Adrenal gland (tissue), 12 donors: ENCODE results near the gene NKAIN2. TPM values are rescaled to one million over a fixed set of nuclear protein-coding genes. Genes with fewer than 3 reads are reported as not detected.

Experiments used
- DNase-seq, 7 donors: peaks; one replicate each; pipeline ENCODE4 v3.0.0-alpha.2; 2019 to 2020
- H3K27ac ChIP-seq, 5 donors: fragments of 200-600 bp; sonication (generic) in 4 of 5; 1 replicate in 3 of 5; 2 replicates in 2 of 5; pipeline versions ENCODE4 v1.5.1 to v1.8.0; 2016 to 2020; ENCODE audit warnings: mild to moderate bottlenecking in 1 of 5
- H3K27me3 ChIP-seq: fragments of 200-600 bp; 2 replicates; pipeline ENCODE4 v1.8.0; 2021
- H3K36me3 ChIP-seq, 2 donors: fragments of 200-600 bp; replicated peaks in 1 of 2; 1 replicate in 1 of 2; 2 replicates in 1 of 2; pipeline versions ENCODE4 v1.5.1 to v1.8.0; 2018 to 2022
- H3K4me1 ChIP-seq, 2 donors: fragments of 200-600 bp; replicated peaks in 1 of 2; 1 replicate in 1 of 2; 2 replicates in 1 of 2; pipeline versions ENCODE4 v1.5.1 to v1.8.0; 2018 to 2021
- H3K4me3 ChIP-seq, 4 donors: fragments of 200-600 bp; sonication (generic) in 3 of 4; one replicate each; pipeline ENCODE4 v1.5.1; 2016 to 2018
- H3K9me3 ChIP-seq, 3 donors: fragments of 200-600 bp; sonication (generic) in 1 of 3; replicated peaks in 1 of 3; 1 replicate in 2 of 3; 2 replicates in 1 of 3; pipeline versions ENCODE4 v1.5.1 to v1.8.0; 2016 to 2021
- POLR2A ChIP-seq, 2 donors: fragments of 450-650 bp; IDR thresholded peaks; one replicate each; pipeline ENCODE4 v1.6.1; 2017; ENCODE audit warnings: antibody characterized with exemption in 2 of 2, mild to moderate bottlenecking in 2 of 2, moderate library complexity in 1 of 2
- WGBS, 4 donors: extraction: QIAGEN DNeasy Blood & Tissue Kit in 2 of 4; methylation state at CpG; one replicate each; pipeline versions ENCODE4 v1.1.5 to v1.1.7; 2013 to 2017; 5-methylcytosine and 5-hydroxymethylcytosine counted together
- intact Hi-C, 2 donors: fragments of 100-400 bp; cut with DNase I; formaldehyde crosslinking; loops; one replicate each; pipeline versions ENCODE4 v1.14.1 to v1.15.0; 2022 to 2023
- polyA plus RNA-seq, 3 donors: library from polyadenylated mRNA; stranded (reverse); fragments of 200-250 nt in 2 of 3; fragments of 350-450 nt in 1 of 3; fragmentation: Illumina TruSeq in 1 of 3; extraction: RNeasy Lipid Tissue Mini Kit (QIAGEN cat#74804) in 1 of 3; gene quantifications; one replicate each; pipeline ENCODE4 v1.2.3, GENCODE V29; 2013 to 2014
- total RNA-seq, 9 donors: library from RNA; depleted of rRNA in 4 of 9; stranded (reverse); fragments of >200 nt in 4 of 9; fragments of 120-200 nt in 1 of 9; fragmentation: NEBNext Ultra II Directional in 1 of 9; extraction: Animal tissue kit (Norgen Biotek cat#: 25700) in 1 of 9; gene quantifications; one replicate each; pipeline versions ENCODE4 v1.1.0 to v1.2.4, GENCODE V29; 2013 to 2023
- TF ChIP-seq, protein P1 (sequence below), 6 experiments: fragments of 450-650 bp in 4 of 6; fragments of 200-600 bp in 2 of 6; sonication (generic) in 1 of 6; IDR thresholded peaks; 1 replicate in 5 of 6; 2 replicates in 1 of 6; pipeline versions ENCODE4 v1.5.1 to v1.8.0; 2016 to 2021; ENCODE audit warnings: antibody characterized with exemption in 6 of 6, mild to moderate bottlenecking in 2 of 6, moderate library complexity in 1 of 6
- donor health status: healthy with polysubstance abuse.
- donor health status: Bipolar disorder and iron deficiency.
- donor health status: DM: yes; HTN: yes; CAD: no.
- donor health status: DM: no; HTN: no; CAD: no.
- donor health status: DM: no; HTN: no; CAD: no.
- donor health status: DM: yes; HTN: yes; CAD: no.

Gene NKAIN2
- total and polyA plus RNA-seq, 12 donors: under 0.01 to 0.61 (median 0.23) TPM; not detected in 3

DNA sequence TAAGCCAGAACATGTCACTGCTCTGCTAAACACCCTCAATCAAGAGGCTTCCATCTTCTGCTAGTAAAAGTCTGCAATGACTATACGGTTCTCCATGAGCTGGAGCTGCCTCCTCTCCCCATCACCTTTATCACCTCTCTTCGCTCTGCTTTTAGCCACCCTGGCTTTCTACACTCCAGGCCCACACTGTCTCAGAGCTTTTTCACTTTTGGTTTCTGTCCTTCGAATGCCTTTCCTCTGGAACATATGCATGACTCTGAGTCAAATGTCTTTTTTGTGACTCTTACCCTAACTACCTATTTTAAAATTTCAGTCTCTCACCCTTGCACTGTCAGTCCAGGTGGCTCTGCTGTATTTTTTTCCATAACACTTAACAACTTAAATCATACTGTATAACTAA lies 633.1 kb downstream of the NKAIN2 start:
- H3K4me1 ChIP-seq: no peaks in the 10 kb centered on the region
- TF ChIP-seq, protein P1, sequence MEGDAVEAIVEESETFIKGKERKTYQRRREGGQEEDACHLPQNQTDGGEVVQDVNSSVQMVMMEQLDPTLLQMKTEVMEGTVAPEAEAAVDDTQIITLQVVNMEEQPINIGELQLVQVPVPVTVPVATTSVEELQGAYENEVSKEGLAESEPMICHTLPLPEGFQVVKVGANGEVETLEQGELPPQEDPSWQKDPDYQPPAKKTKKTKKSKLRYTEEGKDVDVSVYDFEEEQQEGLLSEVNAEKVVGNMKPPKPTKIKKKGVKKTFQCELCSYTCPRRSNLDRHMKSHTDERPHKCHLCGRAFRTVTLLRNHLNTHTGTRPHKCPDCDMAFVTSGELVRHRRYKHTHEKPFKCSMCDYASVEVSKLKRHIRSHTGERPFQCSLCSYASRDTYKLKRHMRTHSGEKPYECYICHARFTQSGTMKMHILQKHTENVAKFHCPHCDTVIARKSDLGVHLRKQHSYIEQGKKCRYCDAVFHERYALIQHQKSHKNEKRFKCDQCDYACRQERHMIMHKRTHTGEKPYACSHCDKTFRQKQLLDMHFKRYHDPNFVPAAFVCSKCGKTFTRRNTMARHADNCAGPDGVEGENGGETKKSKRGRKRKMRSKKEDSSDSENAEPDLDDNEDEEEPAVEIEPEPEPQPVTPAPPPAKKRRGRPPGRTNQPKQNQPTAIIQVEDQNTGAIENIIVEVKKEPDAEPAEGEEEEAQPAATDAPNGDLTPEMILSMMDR (IDR thresholded peaks at IDR 0.05): no peak
- TF ChIP-seq POLR2A (IDR thresholded peaks at IDR 0.05): no peak
- no peaks in the 10 kb centered on the region for H3K9me3 ChIP-seq
- no peak overlapping the region for H3K4me3 ChIP-seq
- DNase-seq: no peak
- 69 to 75% (median 73%) methylated on average over 3 of the region's 3 CpGs for WGBS, 4 donors
- H3K36me3 ChIP-seq: no peaks in the 10 kb centered on the region
- H3K27ac ChIP-seq: no peak overlapping the region
- intact Hi-C loops: no loop called here
- no peaks in the 10 kb centered on the region for H3K27me3 ChIP-seq

DNA sequence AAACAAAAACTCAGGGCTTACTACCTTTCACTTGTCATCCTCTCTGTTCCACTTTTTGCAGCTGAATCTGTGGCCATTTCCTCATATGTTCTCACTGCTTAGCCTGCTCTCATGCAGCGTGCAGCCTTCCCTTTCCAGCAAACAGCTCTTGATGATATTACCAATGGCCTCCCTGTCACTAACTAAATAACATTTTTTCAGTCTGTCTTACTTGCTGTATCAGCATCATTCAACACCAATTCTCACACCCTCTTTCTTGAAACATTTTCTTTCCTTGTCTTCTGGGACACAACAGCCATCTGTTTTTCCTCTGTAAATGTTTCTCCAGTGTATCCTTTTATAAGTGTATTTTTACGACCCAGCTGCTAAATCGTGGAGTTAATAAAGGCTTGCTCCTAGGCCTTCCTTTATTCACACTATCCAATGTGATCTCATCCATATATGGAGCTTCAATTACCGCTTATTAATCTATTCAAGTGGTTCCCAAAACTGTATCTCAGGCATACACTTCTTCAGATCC lies 634.9 kb downstream of the NKAIN2 start:
- H3K27ac ChIP-seq: no peak overlapping the region
- no peaks in the 10 kb centered on the region for H3K9me3 ChIP-seq
- H3K4me3 ChIP-seq: no peak overlapping the region
- no peak for TF ChIP-seq POLR2A (IDR thresholded peaks at IDR 0.05)
- TF ChIP-seq, protein P1 (IDR thresholded peaks at IDR 0.05): no peak
- no peaks in the 10 kb centered on the region for H3K4me1 ChIP-seq
- no peak for DNase-seq
- WGBS, 4 donors: 65 to 69% (median 68%) methylated on average over 4 of the region's 4 CpGs
- H3K27me3 ChIP-seq: no peaks in the 10 kb centered on the region
- intact Hi-C loops: no loop called here
- H3K36me3 ChIP-seq: no peaks in the 10 kb centered on the region

DNA sequence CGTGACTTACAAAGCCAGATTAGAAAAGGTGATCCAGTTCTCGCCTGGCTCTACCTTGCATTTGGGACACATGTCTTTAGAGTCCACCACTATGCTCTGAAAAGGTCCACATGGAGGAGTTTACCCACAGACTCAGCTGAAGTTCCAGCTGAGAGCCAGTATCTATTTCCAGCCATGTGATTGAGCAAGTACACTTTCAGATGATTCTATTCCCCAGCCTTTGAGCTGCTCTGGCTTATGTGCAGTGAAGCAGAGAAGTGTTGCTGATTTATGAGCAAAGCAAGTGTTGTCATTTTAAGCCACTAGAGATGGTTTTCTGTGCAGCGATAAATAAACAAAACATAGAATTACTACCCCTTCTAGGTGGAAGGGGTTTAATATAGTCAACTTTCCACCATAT lies 637.8 kb downstream of the NKAIN2 start:
- Histone ChIP-seq H3K27me3 (no peaks in the 10 kb centered on the region), H3K4me1 (no peaks in the 10 kb centered on the region), H3K27ac (no peak overlapping the region), H3K4me3 (no peak overlapping the region), H3K9me3 (no peaks in the 10 kb centered on the region), H3K36me3 (no peaks in the 10 kb centered on the region)
- WGBS, 4 donors: 74 to 94% (median 80%) methylated on average over 3 of the region's 3 CpGs
- no peak for TF ChIP-seq POLR2A (IDR thresholded peaks at IDR 0.05)
- TF ChIP-seq, protein P1 (IDR thresholded peaks at IDR 0.05): no peak
- intact Hi-C loops: no loop called here
- DNase-seq: no peak

DNA sequence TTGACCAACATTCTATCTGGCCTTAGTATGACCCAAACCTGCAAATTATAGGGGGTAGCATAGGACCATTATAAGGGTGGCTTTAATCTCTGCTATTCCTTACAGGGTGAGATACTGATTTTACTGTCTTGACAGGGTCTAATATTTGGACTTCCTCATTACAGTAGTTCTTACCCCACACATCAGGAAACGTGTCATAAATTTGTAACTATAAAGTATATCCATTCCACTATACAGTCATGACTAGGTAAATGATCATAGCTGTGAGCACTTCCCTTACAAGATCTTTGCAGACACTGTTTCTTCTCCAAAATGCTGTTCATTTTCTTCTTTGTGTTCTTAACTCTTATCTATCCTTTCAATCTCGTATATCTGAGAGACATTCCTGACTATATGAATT lies 639.9 kb downstream of the NKAIN2 start:
- H3K4me1 ChIP-seq: no peaks in the 10 kb centered on the region
- TF ChIP-seq, protein P1 (IDR thresholded peaks at IDR 0.05): no peak
- TF ChIP-seq POLR2A (IDR thresholded peaks at IDR 0.05): no peak
- H3K27ac ChIP-seq: no peak overlapping the region
- intact Hi-C loops: no loop called here
- no peaks in the 10 kb centered on the region for H3K27me3 ChIP-seq
- no peaks in the 10 kb centered on the region for H3K36me3 ChIP-seq
- DNase-seq: no peak
- no peaks in the 10 kb centered on the region for H3K9me3 ChIP-seq
- H3K4me3 ChIP-seq: no peak overlapping the region
- 26 to 37% (median 35%) methylated on average over 2 of the region's 2 CpGs for WGBS, 4 donors
